K562 (cell line): Measurements from ENCODE around the gene ALDH7A1. TPM values are rescaled to one million over a fixed set of nuclear protein-coding genes. Genes with fewer than 3 reads are reported as not detected.

Experiments used
- ADNP ChIP-seq: fragments of 200-800 bp; sonication (Bioruptor generic); IDR thresholded peaks from 2 replicates; pipeline ENCODE4 v1.6.1; 2016; ENCODE audit warnings: missing genetic modification characterization, missing compliant biosample characterization
- ATF6 ChIP-seq: sonication (generic); formaldehyde crosslinking; IDR thresholded peaks from 2 replicates; pipeline ENCODE4 v1.4.0; 2020; ENCODE audit warnings: mild to moderate bottlenecking, missing genetic modification reagents
- HDAC6 ChIP-seq: IDR thresholded peaks from 2 replicates; pipeline ENCODE4 v1.6.1; 2012; ENCODE audit warnings: low read depth, mild to moderate bottlenecking, control low read depth, inconsistent platforms, low read length, moderate library complexity
- JUNB ChIP-seq: fragments of 450-650 bp; formaldehyde crosslinking; conservative IDR thresholded peaks from 2 replicates; pipeline ENCODE4 v1.4.0; 2020; ENCODE audit warnings: mild to moderate bottlenecking
- KDM1A ChIP-seq, 2 experiments: fragments of 450-650 bp; IDR thresholded peaks; 2 replicates each; pipeline ENCODE4 v1.6.1; 2016; ENCODE audit warnings: mild to moderate bottlenecking in 2 of 2
- MCM7 ChIP-seq, 2 experiments: fragments of 450-650 bp; IDR thresholded peaks; 2 replicates each; pipeline ENCODE4 v1.6.1; 2016 to 2018
- NR2C1 ChIP-seq, 2 experiments: fragments of 450-650 bp; IDR thresholded peaks; 2 replicates each; pipeline ENCODE4 v1.6.1; 2017; ENCODE audit warnings: mild to moderate bottlenecking in 2 of 2, antibody characterized with exemption in 1 of 2, inconsistent platforms in 1 of 2, missing compliant biosample characterization in 1 of 2, missing genetic modification characterization in 1 of 2
- PRDM10 ChIP-seq: fragments of 450-650 bp; IDR thresholded peaks from 2 replicates; pipeline ENCODE4 v1.6.1; 2018; ENCODE audit not compliant: partially characterized antibody
- RBFOX2 ChIP-seq: fragments of 200-400 bp; formaldehyde crosslinking; IDR thresholded peaks from 2 replicates; pipeline ENCODE4 v1.6.1; 2017; ENCODE audit warnings: low read depth, mild to moderate bottlenecking, low read length, moderate library complexity
- RREB1 ChIP-seq: fragments of 250-450 bp; sonication (Bioruptor Pico); IDR thresholded peaks from 2 replicates; pipeline ENCODE4 v1.4.0; 2020
- TCF7L2 ChIP-seq: fragments of 150-350 bp; IDR thresholded peaks from 2 replicates; pipeline ENCODE4 v1.6.1; 2016; ENCODE audit warnings: low read depth, mild to moderate bottlenecking, low read length, moderate library complexity
- TRIM24 ChIP-seq, 2 experiments: fragments of 450-650 bp; IDR thresholded peaks; 2 replicates each; pipeline ENCODE4 v1.6.1; 2016
- ZBTB12 ChIP-seq: fragments of 250-450 bp; sonication (Bioruptor Pico); IDR thresholded peaks from 2 replicates; pipeline ENCODE4 v1.4.0; 2020
- ZNF140 ChIP-seq: fragments of 250-450 bp; sonication (Bioruptor Pico); IDR thresholded peaks from 2 replicates; pipeline ENCODE4 v1.8.0; 2021; ENCODE audit warnings: moderate library complexity, mild to moderate bottlenecking, inconsistent platforms
- polyA plus RNA-seq, 8 experiments: library from polyadenylated mRNA; depleted of rRNA in 4 of 8; stranded (reverse) in 5 of 8; unstranded in 3 of 8; fragments of >200 nt; fragmentation: Nextera tagmentation in 2 of 8; fragmentation: Illumina TruSeq in 1 of 8; extraction: Ambion mirVana in 2 of 8; extraction: Trizol in 1 of 8; gene quantifications; 2 replicates each; pipeline versions ENCODE4 v1.2.1 to v1.2.3, GENCODE V29; 2011 to 2014; ENCODE audit warnings: inconsistent platforms in 1 of 8, missing spikeins in 1 of 8
- total RNA-seq, 7 experiments: library from RNA; depleted of rRNA in 6 of 7; stranded (reverse); fragments of >200 nt in 6 of 7; fragmentation: Illumina TruSeq in 2 of 7; extraction: Trizol in 2 of 7; gene quantifications; 2 replicates each; pipeline versions ENCODE4 v1.2.1 to v1.2.3, GENCODE V29; 2011 to 2021; ENCODE audit warnings: low replicate concordance in 1 of 7

ALDH7A1 gene
- total and polyA plus RNA-seq, 9 of the 15 experiments (the other 6 are each of a cell fraction or from before 2014, with no cell fraction given) = 0.04 to 0.49 TPM; not detected in 7

- TF ChIP-seq HDAC6 = no peak
- TF ChIP-seq RREB1 (CRISPR knock-in tag) = no peak
- no peak for TF ChIP-seq TRIM24 (IDR thresholded peaks at IDR 0.05)
- no peak for TF ChIP-seq JUNB (CRISPR knock-in tag)
- TF ChIP-seq KDM1A (IDR thresholded peaks at IDR 0.05) = peak in 1 of 2 experiments; percentile 59; a peak in 2 of 4 replicates
- TF ChIP-seq TCF7L2 = no peak
- no peak for TF ChIP-seq PRDM10
- no peak for TF ChIP-seq ZNF140 (CRISPR knock-in tag)
- TF ChIP-seq ATF6 (CRISPR knock-in tag) = no peak
- no peak for TF ChIP-seq MCM7 (IDR thresholded peaks at IDR 0.05)
- TF ChIP-seq NR2C1 (IDR thresholded peaks at IDR 0.05) = peak; percentile 54
- TF ChIP-seq NR2C1 (tag; IDR thresholded peaks at IDR 0.05) = peak; percentile 75
- TF ChIP-seq ADNP (tag) = no peak
- TF ChIP-seq RBFOX2 = no peak
- TF ChIP-seq ZBTB12 (CRISPR knock-in tag) = no peak
Observed at GRCh38 chr5:126514131-126514557, 80.9 kb downstream of the ALDH7A1 start (continued).
